Measurements from ENCODE around the gene CHRM1. TPM values are rescaled to one million over a fixed set of nuclear protein-coding genes. Genes with fewer than 3 reads are reported as not detected.

Gene CHRM1
- total RNA-seq, 3 donors from 2014 or later (not counting 1 experiment from before 2014, with no cell fraction given), result not detected

DNA sequence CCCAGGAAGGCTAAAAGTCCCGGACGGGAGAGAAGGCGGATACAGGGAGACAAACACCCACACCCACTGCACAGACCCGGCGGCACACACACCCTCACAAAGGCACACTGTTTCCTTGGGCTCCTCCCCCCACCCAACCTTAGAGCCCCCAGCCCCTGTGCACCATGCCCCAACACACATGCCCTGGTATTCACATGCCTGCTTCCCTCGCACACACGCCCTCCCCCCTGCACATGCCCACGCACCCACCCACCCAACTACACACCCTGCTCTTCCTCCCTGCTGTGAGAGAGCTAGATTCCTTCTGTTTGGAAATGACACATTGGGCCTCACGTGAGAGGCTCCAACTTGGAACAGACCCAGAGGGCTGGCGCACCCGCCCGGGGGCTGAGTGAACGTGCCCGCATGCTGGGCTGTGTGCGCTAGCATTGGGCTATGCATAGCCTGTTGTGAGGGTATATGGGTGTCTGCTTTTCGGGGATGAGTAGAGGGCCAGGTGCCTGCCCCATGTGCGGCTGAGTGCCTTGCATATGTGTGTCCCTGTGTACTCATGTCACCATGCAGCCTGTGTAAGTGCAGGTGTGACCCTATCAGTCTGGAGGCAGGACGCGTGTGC, 518 bp upstream of the CHRM1 start:
- 55% methylated on average over 19 of the region's 19 CpGs for WGBS (ENCODE audit: insufficient coverage)
- DNase-seq (no peak), ATAC-seq (no peak)
- peaks cover 5 to 22% of the 10 kb centered on the region in 2 donors for H3K4me1 Mint-ChIP-seq
- peaks cover 40 to 48% of the 10 kb centered on the region in 2 donors for H3K27me3 Mint-ChIP-seq (ENCODE audit: low read depth in 2 of 2)
- Histone ChIP-seq H3K4me3 (ENCODE audit: low read length) (no peak overlapping the region), H3K4me1 (ENCODE audit: control insufficient read depth, insufficient read depth, low read length) (peaks cover 25% of the 10 kb centered on the region), H3K9me3 (ENCODE audit: control insufficient read depth, insufficient read depth, low read length) (no peaks in the 10 kb centered on the region), H3K27me3 (ENCODE audit: control insufficient read depth, insufficient read depth, low read length) (peaks cover 26% of the 10 kb centered on the region), H3K36me3 (ENCODE audit: control insufficient read depth, insufficient read depth, low read length) (no peaks in the 10 kb centered on the region), H3K27ac (ENCODE audit: low read length) (no peak overlapping the region)
- H3K4me3 Mint-ChIP-seq, result no peak overlapping the region
- intact Hi-C loops (cut with micrococcal nuclease), result no loop called here
- H3K36me3 Mint-ChIP-seq, result no peaks in the 10 kb centered on the region
- H3K9me3 Mint-ChIP-seq, result no peaks in the 10 kb centered on the region
- TF ChIP-seq, protein P1, sequence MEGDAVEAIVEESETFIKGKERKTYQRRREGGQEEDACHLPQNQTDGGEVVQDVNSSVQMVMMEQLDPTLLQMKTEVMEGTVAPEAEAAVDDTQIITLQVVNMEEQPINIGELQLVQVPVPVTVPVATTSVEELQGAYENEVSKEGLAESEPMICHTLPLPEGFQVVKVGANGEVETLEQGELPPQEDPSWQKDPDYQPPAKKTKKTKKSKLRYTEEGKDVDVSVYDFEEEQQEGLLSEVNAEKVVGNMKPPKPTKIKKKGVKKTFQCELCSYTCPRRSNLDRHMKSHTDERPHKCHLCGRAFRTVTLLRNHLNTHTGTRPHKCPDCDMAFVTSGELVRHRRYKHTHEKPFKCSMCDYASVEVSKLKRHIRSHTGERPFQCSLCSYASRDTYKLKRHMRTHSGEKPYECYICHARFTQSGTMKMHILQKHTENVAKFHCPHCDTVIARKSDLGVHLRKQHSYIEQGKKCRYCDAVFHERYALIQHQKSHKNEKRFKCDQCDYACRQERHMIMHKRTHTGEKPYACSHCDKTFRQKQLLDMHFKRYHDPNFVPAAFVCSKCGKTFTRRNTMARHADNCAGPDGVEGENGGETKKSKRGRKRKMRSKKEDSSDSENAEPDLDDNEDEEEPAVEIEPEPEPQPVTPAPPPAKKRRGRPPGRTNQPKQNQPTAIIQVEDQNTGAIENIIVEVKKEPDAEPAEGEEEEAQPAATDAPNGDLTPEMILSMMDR (IDR thresholded peaks at IDR 0.05), result no peak
- H3K27ac Mint-ChIP-seq, result no peak overlapping the region

DNA sequence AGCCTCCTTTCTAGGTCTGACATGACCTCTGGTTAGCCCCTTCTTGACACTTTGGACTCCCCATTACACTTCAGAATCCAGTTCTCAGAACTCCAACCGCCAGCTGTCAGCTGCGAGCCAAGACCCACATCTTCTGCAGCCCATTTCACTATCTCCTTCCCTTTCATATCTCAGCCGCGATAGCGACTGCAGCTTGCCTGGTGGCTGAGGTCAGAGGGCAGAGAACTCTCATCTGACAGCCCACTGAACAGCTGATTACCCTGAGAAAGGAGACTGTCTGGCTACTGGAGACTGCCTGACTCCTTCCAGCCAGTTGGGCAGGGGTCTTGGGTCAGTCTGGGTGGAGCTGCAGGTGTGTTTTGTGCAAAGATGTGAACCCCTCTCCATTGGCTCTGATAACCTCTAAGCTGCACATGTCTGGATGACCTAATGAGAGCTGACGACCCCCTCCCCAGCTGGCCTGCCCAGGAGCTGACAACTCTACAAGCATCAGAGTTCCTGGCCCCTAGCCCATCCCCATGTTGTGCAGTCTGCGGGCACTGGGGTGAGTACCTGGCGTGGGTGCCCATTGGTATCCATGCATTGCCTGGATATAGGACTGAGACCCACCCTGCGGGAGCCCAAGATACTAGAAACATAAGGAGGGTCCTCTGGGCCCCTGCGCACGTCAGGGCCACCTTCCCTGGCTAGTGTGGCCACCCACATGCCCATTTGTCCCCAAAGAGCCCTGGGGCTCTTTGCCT, 1.1 kb downstream of the CHRM1 start:
- TF ChIP-seq, protein P1 (IDR thresholded peaks at IDR 0.05), result no peak
- Mint-ChIP-seq H3K4me3 (no peak overlapping the region), H3K9me3 (no peaks in the 10 kb centered on the region), H3K36me3 (no peaks in the 10 kb centered on the region), H3K4me1 (peaks cover 5 to 8% of the 10 kb centered on the region in 2 donors), H3K27ac (no peak overlapping the region), H3K27me3 (ENCODE audit: low read depth in 2 of 2) (peaks cover 26 to 35% of the 10 kb centered on the region in 2 donors)
- DNase-seq (no peak), ATAC-seq (no peak)
- peaks cover 11% of the 10 kb centered on the region for H3K4me1 ChIP-seq (ENCODE audit: control insufficient read depth, insufficient read depth, low read length)
- WGBS (ENCODE audit: insufficient coverage), result 77% methylated on average over 11 of the region's 11 CpGs
- intact Hi-C loops (cut with micrococcal nuclease), result no loop called here
- H3K9me3 ChIP-seq (ENCODE audit: control insufficient read depth, insufficient read depth, low read length), result no peaks in the 10 kb centered on the region
- no peak overlapping the region for H3K4me3 ChIP-seq (ENCODE audit: low read length)
- H3K27me3 ChIP-seq (ENCODE audit: control insufficient read depth, insufficient read depth, low read length), result peaks cover 12% of the 10 kb centered on the region
- H3K27ac ChIP-seq (ENCODE audit: low read length), result no peak overlapping the region
- H3K36me3 ChIP-seq (ENCODE audit: control insufficient read depth, insufficient read depth, low read length), result no peaks in the 10 kb centered on the region

DNA sequence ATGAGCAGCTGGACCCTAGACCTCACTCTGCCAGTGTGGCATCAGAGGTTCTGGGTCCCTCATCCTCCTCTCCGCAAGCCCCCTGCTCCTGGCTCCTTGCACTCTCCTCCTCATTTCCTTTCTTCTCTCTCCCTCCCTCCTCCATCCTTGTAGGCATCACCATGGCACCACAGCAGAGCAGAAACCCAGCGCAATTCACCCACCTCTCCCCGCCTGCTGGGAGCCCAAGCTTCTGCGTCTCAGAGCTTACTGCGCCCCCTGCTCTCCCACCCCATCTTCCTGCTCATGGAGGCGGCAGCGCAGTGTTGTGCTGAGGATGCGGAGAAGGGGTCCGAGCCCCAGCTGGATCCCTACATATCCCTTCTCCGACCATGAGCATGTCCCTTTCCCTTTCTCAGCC, 1.7 kb downstream of the CHRM1 start:
- no peaks in the 10 kb centered on the region for H3K9me3 ChIP-seq (ENCODE audit: control insufficient read depth, insufficient read depth, low read length)
- H3K36me3 ChIP-seq (ENCODE audit: control insufficient read depth, insufficient read depth, low read length), result no peaks in the 10 kb centered on the region
- no peak overlapping the region for H3K27ac ChIP-seq (ENCODE audit: low read length)
- WGBS (ENCODE audit: insufficient coverage), result 91% methylated on average over 10 of the region's 10 CpGs
- H3K4me1 Mint-ChIP-seq, result peaks cover 5 to 8% of the 10 kb centered on the region in 2 donors
- no peak overlapping the region for H3K4me3 Mint-ChIP-seq
- intact Hi-C loops (cut with micrococcal nuclease), result no loop called here
- H3K27me3 ChIP-seq (ENCODE audit: control insufficient read depth, insufficient read depth, low read length), result peaks cover 9% of the 10 kb centered on the region
- no peak overlapping the region for H3K27ac Mint-ChIP-seq
- TF ChIP-seq, protein P1 (IDR thresholded peaks at IDR 0.05), result no peak
- H3K36me3 Mint-ChIP-seq, result no peaks in the 10 kb centered on the region
- peaks cover 11% of the 10 kb centered on the region for H3K4me1 ChIP-seq (ENCODE audit: control insufficient read depth, insufficient read depth, low read length)
- DNase-seq (no peak), ATAC-seq (no peak)
- H3K27me3 Mint-ChIP-seq (ENCODE audit: low read depth in 2 of 2), result peaks cover 25 to 33% of the 10 kb centered on the region in 2 donors
- H3K9me3 Mint-ChIP-seq, result no peaks in the 10 kb centered on the region
- no peak overlapping the region for H3K4me3 ChIP-seq (ENCODE audit: low read length)
